WTC11 (cell line): Measurements from ENCODE around the gene PLEKHO2.

ENCODE experiments used
- CTCF ChIP-seq: fragments of 200-600 bp; IDR thresholded peaks from 2 replicates; pipeline ENCODE4 v1.8.0; 2022; ENCODE audit warnings: antibody characterized with exemption
- MXD4 ChIP-seq: fragments of 250-450 bp; sonication (Bioruptor Pico); IDR thresholded peaks from 2 replicates; pipeline ENCODE4 v1.8.0; 2021; ENCODE audit warnings: mild to moderate bottlenecking, moderate library complexity, borderline replicate concordance
- TEAD4 ChIP-seq: sonication (generic); formaldehyde crosslinking; IDR thresholded peaks from 2 replicates; pipeline ENCODE4 v1.8.0; 2022; ENCODE audit warnings: mild to moderate bottlenecking, missing genetic modification reagents

- TF ChIP-seq CTCF (no peak), MXD4 (no peak), TEAD4 (no peak)
Measured at GRCh38 chr15:64851503-64851840, 9.8 kb downstream of the PLEKHO2 start.
